NCI-H69 (cell line): ENCODE measurements around the gene CYB561A3.
"Not testable (repeated sequence)": the region's sequence is repeated elsewhere in the genome, so short reads cannot be mapped to it uniquely, and the experiment has no call there.

Source experiments
- DNase-seq: peaks from one replicate; lab custom pipeline; 2025; lab: John Stamatoyannopoulos, UW

Gene CYB561A3, protein sequence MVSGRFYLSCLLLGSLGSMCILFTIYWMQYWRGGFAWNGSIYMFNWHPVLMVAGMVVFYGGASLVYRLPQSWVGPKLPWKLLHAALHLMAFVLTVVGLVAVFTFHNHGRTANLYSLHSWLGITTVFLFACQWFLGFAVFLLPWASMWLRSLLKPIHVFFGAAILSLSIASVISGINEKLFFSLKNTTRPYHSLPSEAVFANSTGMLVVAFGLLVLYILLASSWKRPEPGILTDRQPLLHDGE

DNA sequence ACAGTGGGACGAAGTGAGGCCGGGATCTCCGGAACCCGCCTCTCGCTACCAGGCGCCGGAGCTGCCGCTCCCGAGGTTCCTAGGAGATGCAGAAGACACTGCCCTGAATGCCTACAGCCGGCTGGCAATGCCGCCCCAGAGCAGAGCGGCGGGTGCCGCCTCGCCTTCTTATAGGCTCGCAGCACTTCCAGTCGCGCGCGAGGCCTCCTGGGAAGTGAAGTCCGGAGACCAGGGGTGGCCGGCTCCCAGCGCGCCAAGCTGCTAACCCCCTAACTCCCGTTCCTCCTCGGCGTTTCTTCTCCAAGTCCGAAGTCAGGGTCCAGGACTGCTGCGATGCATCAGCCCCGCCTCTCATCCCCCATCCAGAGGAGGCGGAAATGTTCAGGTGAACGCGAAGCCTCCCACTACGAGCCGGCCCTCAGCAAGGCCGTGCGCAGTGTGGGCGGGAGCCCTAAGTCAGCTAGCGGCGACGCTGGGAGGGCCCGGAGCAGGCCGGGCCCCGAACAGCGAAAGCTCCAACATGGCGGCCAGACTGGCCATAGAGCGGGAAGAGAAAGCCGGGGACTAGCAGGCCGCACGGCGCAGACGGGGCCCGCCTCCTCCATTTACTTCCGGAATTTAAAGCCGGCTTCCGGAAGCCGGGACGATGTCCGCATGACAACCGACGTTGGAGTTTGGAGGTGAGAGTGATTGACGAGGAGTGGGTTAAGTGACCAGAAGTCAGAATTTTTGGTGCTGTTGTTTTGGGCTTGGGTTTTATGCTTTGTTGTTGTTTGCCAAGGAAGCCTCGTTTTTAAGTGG lies at the start of gene CYB561A3, which contains the start of gene TMEM138:
Gene CYB561A3, minus strand, starts transcription at position 142 of the 801 bp plus-strand sequence. CDS start 5,169 bp downstream, outside the sequence.
Gene TMEM138, plus strand, starts transcription at position 634 of the 801 bp plus-strand sequence. CDS start 2,017 bp downstream, outside the sequence.
- peak; percentile 98 for DNase-seq

DNA sequence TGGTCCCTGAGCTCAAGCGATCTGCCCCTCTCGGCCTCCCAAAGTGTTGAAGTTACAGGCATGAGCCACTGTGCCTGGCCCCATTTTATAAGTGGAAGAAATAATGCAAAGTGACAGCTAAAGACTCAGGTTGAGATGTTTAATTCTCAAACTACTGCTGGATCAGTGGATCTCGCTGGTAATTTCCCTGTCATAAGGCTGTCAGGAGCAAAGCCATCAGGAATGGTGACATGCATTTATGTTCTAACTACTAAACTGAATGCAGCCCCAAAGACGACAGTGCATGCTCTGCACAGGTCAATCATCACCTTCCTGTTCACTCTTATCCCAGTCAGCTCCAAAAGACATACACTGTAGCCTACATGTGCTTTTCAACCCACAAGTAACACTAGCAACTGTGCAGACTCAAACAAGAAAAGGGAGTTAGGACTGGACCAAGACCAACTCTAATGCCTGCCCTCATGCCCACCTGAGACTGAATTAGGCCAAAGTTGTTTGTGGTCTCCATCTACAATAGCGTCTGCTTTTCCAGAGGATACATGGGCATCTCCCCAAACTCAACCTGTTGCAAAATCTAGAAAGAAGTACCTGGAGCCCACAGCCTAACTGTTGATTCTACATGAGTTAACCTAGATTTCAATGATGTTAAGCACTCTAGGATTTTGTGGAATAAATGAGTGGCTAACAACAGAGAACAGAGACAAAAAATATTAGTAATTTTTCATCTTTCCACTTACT lies 45.5 kb upstream of the CYB561A3 start:
- no peak for DNase-seq

DNA sequence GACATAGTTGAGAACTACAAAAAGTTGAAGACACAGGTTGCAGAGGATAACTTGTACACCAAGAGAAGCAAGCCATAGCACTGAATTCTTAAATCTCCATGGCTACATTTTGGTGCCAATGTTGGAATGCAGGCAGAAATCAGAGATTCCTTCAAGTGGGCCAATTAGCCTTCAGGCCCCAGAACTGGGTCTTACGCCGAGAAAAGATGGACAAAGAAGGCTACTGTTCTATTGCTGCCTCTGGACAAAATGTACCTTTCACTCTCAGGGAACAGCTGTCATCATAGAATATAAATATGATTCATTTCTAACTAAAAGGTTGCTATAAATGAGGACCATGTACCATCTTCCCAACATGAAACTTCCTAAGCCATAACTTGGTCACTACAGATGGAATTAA lies 44.4 kb upstream of the CYB561A3 start:
- no peak for DNase-seq

DNA sequence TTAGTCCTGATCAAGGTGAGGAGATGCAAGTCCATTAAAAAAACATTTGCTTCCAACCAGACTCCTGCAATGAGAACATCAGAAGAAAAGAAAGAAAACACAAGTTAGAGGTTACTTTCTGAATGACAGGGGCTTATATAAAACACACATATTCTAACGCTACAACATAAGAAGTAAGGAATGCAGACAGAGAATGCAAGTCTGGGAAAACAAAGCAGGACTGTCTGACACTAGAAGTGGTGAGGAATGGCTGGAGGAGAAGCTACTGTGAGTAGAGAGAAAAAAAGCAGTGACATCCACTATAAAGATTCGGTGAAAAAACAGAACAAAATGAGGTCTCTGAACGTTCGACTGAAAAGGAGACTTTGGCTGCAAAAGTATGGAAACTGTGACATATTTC lies 43.0 kb upstream of the CYB561A3 start:
- DNase-seq = no peak

DNA sequence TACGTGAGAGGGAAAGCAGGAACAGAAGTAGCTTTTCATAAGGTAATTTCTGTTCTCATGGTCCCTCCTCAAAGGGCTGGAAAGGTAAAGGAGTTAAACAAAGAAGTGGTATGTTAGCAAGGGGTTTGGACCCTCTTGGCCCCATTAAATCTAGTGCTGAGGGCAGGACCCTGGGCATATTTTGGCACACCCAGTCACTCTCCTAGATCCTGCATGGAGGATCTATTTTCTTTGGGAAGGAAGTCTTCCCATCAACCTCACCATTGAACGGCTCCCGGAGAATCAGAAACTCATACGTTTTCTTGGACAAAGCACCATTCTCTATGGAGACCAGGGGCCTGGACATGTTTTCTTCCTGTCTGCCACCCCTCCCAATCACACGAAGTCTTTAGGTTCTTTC lies 42.4 kb upstream of the CYB561A3 start:
- DNase-seq = no peak

DNA sequence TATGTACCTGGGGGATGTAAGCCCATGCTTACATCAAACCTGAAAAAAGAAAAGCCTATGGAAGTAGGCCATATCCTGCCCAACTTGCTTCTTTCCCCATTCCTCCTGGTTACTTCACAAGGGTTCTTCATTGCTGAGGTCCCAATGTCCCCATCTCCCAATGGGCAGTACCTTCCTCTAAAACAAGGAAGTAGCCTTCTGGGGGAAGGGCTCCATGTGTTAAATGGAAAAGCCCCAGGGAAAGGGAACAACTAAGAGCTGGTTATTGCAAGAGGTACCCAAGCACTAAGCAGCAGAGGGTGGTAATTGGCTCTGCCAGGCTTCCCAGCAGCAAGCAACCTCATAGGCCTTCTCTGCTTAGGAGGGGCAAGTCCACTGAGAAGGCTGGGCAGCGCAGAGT lies 42.0 kb upstream of the CYB561A3 start:
- DNase-seq = no peak

DNA sequence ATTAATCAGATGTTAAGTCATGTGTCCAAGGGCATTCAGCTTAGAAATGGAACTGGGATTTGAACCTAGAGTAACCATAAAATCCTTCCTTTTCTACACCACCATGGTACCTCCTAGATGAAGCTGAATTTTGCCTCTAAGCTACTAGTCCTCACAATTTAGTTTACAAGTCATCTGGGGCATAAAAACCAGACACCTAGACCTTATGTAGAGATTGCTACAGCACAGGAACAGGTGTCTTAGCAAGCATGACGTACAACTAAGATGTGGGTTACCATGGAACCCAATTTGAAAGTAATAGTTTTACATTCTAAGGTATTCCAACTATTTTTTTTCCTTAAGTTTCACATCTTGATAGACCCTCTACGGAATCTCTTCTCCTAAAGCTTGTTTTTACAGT lies 39.9 kb upstream of the CYB561A3 start:
- no peak for DNase-seq

DNA sequence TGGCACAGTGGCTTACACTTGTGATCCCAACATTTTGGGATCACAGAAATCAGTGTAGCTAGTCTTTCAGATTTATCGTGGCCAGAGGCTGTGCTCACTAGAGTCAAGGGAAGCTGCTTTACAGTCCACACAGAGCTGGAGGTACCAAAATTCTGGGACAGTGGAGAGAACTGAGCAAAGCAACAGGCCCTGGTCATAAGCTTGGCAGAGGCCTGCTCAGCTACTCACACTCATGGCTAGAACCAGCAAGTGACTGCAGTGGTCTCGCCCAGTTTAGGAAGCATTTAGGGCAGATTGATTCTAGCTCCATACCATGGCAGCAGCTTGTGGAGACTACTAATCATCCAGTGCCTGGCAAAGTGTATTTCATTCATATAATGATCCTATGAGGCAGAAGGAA lies 39.5 kb upstream of the CYB561A3 start:
- DNase-seq = no peak

DNA sequence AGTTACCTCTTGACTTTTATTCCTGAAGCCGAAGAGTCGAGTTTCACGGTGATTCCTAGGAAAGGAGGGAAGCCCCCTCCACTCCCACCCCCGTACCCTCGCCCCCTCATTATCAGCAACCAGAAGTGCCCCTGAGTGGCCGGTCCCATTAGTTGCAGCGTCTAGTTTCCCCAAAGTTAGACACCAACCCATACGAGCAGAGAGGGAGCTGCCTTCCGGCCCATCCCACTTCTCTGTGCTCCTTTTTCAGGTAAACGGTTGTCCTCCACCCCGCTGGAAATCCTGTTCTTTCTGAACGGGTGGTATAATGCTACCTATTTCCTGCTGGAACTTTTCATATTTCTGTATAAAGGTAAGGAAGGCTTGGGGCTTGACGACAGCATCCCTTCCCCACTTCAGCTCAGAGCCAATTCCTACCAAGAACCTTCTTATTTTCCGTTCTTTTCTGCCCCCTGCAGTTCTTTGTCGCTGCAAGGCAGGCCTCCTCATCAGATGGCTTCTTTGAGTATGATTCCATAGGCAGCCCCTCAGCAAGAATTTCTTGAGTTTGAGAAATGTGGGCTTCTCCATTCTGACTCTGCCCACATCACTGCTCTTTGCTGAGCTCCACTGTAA lies 31.4 kb upstream of the CYB561A3 start:
- DNase-seq = peak; percentile 35

DNA sequence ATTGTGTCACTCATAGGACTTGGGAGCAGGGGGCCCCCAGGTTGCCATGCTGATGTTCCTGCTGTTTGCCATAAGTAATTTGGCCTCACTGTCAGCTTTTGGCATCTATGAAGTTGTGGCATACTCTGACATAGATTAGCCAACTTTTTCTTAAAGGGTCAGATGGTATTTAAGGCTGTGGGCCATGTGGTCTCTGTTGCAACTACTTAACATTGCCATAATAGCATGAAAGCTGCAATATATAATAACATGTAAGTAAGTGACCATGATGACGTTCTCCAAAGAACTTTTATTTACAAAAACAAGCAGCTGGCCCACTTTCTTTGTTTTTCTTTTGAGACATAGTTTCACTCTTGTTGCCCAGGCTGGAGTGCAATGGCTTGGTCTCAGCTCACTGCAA lies 28.5 kb upstream of the CYB561A3 start:
- no peak for DNase-seq

DNA sequence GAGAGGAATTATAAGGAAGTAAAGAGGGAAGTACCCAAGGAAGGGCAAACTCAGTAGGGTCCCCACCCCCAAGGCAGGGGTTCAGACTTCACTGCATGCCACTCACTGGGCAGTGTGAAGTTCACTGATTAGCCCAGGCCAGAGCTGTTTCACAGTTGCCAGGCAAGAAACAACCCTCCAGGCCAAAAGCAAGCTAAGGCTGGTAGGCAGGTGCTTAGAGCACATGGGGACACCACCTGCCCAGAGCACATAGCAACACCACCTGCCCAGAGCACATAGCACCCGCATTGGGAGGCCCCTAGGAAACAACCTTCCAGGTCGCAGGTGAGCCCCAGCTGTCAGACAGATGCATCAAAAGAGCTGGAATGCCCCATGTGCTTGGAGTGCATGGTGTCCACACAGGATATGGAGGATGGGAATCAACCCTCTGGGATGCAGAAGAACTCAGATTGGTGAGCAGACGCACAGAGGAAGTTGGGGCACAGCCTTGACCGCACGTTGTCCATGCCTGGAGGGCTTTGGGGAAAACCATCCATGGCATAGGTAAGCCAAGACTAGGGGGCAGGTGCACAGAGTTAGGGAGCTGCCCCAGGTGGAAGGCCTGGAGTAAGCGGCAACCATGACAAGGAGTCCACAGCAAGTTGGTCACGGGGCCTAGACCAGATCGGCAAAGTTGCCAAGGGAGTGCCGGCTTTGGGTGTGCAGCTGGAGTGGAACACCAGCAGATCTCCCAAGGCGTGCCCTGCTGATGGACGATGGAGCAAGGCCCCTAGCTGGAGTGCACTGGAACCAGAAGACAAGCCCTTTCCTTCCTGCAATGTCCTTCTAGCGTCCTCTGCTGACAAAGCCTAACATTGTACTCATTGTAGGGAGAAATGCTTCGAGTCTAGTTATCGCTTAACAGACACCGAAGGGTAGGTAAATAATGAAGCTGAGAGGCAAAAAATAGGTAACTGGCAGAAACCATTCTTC lies 22.9 kb upstream of the CYB561A3 start:
- DNase-seq = peak; percentile 49

DNA sequence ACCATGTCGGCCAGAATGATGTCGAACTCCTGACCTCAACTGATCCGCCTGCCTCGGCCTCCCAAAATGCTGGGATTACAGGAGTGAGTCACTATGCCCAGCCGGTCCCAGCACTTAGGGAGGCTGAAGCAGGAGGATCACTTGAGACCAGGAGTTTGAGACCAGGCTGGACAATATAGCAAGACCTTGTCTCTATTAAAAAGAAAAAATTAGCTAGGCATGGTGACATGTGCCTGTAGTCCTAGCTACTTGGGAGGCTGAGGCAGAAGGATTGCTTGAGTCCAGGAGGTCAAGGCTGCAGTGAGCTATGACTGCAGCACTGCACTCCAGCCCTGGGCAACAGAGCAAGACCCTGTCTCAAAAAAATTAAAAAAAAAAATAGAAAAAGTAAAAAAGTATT lies 22.2 kb upstream of the CYB561A3 start:
- not testable (repeated sequence) for DNase-seq

DNA sequence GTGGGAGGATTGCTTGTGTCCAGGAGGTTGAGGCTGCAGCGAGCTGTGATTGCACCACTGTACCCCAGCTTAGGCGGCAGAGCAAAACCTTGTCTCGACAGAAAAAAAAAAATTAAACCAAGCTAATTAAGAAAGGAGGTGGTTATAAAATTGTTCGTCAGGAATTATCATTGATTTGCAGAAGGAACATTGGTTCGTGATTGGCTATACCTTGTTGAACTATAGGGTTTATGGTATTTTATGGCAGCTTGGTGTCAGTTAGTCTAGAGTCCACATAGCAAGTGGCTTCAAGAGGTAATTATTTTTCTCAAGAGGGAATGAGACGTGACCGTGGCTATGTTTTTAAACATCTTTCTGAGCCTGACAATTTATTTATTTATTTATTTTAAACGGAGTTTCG lies 19.2 kb upstream of the CYB561A3 start:
- DNase-seq = no peak

DNA sequence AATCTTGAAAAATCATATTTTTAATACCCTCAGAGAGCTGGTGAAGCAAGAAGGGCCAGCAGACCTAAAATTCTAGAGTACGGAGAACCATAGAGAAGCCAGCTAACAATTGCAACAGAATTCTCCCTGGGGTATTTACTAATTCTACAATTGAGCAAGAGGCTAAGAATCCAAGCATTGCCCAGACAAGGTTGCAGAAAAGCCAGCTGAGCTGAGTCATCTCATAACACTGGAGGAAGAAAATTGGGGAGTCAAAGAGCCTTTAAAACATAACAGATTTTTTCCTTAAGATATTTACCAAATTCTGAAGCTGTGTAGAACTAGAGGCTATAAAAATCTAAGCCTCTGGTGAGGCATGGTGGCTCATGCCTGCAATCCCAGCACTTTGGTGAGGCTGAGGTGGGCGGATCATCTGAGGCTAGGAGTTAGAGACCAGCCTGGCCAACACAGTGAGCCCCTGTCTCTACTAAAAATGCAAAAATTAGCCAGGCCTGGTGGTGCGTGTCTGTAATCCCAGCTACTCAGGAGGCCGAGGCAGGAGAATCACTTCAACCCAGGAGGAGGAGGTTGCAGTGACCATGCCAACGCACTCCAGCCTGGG lies 17.1 kb upstream of the CYB561A3 start:
- DNase-seq = no peak

DNA sequence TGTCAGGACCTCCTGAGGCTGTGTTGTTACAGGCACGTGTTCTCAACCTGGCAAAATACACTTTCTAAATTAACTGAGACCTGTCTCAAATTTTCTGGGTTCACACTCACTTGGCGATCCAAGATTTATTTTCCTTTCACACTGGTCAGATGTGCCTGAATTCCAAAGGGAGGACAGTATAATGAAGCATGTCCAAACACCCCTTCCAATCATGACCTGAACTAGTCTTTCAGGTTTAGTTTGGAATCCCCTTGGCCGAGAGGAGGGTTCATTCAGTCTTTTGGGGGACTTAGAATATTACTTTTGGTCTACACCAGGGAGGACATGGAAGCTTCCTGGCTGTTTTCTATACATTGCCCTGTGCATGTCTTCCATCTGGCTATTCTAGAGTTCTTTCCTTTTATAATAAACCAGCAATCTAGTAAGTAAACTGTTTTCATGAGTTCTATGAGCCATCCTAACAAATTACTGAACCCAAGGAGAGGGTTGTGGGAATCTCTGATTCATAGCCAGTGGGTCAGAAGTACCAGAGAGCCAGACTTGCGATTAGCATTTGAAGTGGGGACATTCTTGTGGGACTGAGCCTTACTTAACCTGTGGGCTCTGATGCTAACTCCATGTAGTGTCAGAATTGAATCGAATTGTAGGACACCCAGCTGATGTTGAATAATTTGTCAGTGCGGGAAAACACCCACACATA lies 15.9 kb upstream of the CYB561A3 start:
- no peak for DNase-seq

DNA sequence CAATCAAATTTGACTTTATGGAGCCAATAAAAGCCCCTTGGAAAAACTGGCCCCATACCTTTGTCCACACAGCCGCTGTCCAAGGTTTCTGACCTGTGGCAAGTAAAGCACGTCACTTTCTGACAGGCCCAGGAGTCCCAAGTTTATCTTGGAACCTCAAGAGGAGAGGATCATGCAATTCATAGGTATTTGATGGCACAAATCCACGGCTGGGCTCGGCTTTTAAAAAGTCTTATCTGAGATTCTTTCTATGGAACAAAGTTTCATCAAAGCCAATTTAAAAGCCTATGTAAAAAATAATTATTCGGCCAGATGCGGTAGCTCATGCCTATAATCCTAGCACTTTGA lies 14.1 kb upstream of the CYB561A3 start:
- no peak for DNase-seq

DNA sequence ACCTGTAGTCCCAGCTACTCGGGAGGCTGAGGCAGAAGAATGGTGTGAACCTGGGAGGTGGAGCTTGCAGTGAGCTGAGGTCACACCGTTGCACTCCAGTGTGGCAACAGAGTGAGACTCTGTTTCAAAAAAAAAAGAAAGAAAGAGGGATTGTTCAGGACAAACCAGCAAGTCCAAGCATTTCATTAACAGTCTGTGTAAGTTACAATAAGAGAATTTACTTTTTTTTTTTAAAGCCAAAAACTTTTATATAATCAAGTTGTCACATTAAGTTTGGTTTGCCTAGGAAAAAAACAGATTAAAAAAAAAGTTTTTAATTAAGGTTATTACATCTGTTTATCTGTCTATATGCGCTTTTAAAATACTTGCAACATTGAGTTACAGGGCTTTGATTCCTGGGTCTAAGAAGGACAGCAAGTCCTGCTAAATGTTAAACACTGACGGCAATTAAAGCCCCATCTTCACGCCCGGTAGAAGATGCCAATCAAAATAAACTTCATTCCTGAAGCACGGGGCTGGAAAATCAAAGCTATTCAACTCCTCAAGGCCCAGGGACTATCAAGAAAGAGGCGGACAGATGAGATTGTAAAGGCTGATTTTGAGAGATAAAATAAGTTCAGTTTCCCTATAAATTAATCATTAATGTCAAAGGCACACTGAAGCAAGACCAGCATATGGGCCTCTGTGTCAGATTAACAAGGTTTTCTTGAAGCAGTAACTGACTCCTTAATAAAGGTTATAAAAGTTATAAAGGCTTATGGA lies 11.2 kb upstream of the CYB561A3 start:
- no peak for DNase-seq

DNA sequence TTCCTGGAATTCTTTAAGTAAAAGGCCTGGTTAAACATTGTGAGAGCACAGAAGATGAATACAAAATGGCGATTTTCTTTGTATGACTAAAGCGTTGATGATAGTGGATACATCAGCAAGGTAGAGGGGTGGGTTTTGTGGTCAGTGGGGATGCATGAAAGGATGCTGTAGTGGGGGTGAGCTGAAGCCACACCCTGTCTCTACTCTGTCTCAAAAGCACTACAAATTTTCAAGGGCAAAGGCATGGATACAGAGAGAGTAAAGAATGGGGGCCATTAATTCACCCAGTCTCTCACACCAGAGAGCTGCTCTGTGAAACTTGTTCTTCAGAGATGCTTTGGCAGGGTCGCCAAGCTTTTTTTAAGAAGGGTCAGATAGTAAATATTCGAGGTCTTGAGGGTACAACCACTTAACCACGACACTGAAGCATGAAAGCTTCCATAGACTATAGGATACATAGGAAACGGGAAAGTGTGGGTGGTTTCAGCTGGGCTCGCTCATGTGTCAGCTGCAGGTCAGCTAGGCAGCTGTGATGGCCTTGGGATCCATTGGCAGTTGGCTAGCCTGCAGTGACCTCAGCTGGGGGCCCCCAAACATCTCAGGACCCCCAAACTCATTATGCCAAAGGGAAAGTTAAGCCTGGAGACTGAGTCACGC lies 8.8 kb upstream of the CYB561A3 start:
- no peak for DNase-seq
